ENCODE measurements around the gene ARL13A.

- TF ChIP-seq EZH2 (IDR thresholded peaks at IDR 0.05; ENCODE audit: low read depth) = no peak
- TF ChIP-seq CTCF (conservative IDR thresholded peaks at IDR 0.05) = no peak
Observed at GRCh38 chrX:100973411-100973810, 3.9 kb downstream of the ARL13A start.

All from PC-9 (cell line).